Endothelial cell (in vitro differentiated cells): ENCODE measurements around the gene RNF167. TPM values are rescaled to one million over a fixed set of nuclear protein-coding genes. Genes with fewer than 3 reads are reported as not detected.

Experiments
- DNase-seq: peaks from one replicate; pipeline ENCODE4 v3.0.0; 2021; ENCODE audit warnings: low spot score
- H3K27ac Mint-ChIP-seq: one replicate; pipeline ENCODE4 v1.8.0; 2021; ENCODE audit warnings: mixed read lengths, inconsistent platforms; ENCODE audit not compliant: unreplicated experiment
- H3K27me3 Mint-ChIP-seq: one replicate; pipeline ENCODE4 v1.8.0; 2021; ENCODE audit warnings: mild to moderate bottlenecking, moderate library complexity, mixed read lengths, inconsistent platforms; ENCODE audit not compliant: unreplicated experiment
- H3K36me3 Mint-ChIP-seq: one replicate; pipeline ENCODE4 v1.8.0; 2021; ENCODE audit warnings: mild to moderate bottlenecking, low read depth, mixed read lengths, inconsistent platforms; ENCODE audit not compliant: unreplicated experiment
- H3K4me1 Mint-ChIP-seq: one replicate; pipeline ENCODE4 v1.8.0; 2021; ENCODE audit warnings: mild to moderate bottlenecking, mixed read lengths, inconsistent platforms; ENCODE audit not compliant: unreplicated experiment
- H3K4me3 Mint-ChIP-seq: one replicate; pipeline ENCODE4 v1.8.0; 2021; ENCODE audit warnings: mild to moderate bottlenecking, mixed read lengths, inconsistent platforms; ENCODE audit not compliant: unreplicated experiment
- H3K9me3 Mint-ChIP-seq: one replicate; pipeline ENCODE4 v1.8.0; 2021; ENCODE audit warnings: mixed read lengths, inconsistent platforms; ENCODE audit not compliant: unreplicated experiment
- CTCF ChIP-seq: fragments of 200-600 bp; sonication (generic); IDR thresholded peaks from one replicate; pipeline ENCODE4 v1.5.0; 2021; ENCODE audit warnings: antibody characterized with exemption; ENCODE audit not compliant: unreplicated experiment
- total RNA-seq: library from RNA; stranded (reverse); fragmentation: NEBNext Ultra II Directional; extraction: Animal tissue kit (Norgen Biotek cat#: 25700); gene quantifications from one replicate; pipeline ENCODE4 v1.2.1, GENCODE V29; 2021; ENCODE audit not compliant: unreplicated experiment

Gene RNF167
- total RNA-seq, 1 donor from 2014 or later, result 92.3 TPM

DNA sequence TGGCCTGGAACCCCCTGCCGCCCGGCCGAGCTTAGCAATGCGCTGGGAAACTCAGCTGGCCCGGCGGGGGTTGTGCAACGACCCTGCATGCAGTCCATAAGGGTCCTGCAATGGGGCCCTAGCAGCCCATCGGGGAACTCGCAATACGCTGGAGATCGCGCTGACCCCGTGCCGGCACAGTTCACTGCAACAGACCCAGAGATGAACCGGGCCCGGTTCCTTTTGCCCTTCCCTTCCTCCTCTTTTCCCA, 597 bp upstream of the RNF167 start:
- peak; percentile 37 for DNase-seq
- peak overlapping the region; percentile 97 for H3K4me3 Mint-ChIP-seq
- H3K4me1 Mint-ChIP-seq, result peaks cover 24% of the 10 kb centered on the region

DNA sequence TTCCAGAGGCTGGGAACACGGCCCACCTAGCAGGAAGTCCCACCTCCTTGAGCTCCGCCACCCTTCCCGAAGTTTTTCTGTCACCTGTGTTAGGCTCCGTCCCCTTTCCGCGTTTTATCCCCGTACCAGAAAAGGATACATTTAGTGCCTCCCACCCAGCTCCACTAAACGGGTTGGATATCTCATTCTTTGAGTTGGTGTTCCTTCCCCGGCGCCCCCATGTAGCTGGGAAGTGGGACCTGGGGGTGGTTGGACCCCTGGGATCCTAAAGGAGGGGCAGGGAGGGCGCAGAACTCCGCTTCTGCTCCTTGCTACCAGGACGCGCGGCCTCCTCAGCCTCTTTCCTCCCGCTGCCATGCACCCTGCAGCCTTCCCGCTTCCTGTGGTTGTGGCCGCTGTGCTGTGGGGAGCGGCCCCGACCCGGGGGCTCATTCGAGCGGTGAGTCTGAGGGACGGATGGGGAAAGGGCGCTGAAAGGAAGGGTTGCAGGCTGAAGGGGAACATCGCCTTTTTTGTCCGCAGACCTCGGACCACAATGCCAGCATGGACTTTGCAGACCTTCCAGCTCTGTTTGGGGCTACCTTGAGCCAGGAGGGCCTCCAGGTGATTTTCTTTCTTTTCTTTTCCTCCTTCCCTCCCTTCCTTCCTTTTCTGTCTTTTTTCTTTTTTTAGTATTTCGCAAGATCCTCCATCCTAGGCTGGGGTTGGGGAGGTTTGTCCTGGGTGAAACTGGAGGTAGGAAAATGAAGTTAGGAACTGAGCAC, 669 bp downstream of the RNF167 start:
- peaks cover 27% of the 10 kb centered on the region for H3K36me3 Mint-ChIP-seq
- DNase-seq, result peak; percentile 39
- TF ChIP-seq CTCF, result no peak
- H3K27ac Mint-ChIP-seq, result peak overlapping the region; percentile 99
- H3K4me3 Mint-ChIP-seq, result peak overlapping the region; percentile 97
- no peaks in the 10 kb centered on the region for H3K9me3 Mint-ChIP-seq
- H3K27me3 Mint-ChIP-seq, result peaks cover 23% of the 10 kb centered on the region
- peaks cover 34% of the 10 kb centered on the region for H3K4me1 Mint-ChIP-seq

More for the DNA sequence above, 597 bp upstream of the RNF167 start:
- no peak for TF ChIP-seq CTCF
- H3K36me3 Mint-ChIP-seq, result peaks cover 18% of the 10 kb centered on the region
- H3K27me3 Mint-ChIP-seq, result peaks cover 19% of the 10 kb centered on the region
- H3K9me3 Mint-ChIP-seq, result no peaks in the 10 kb centered on the region
- H3K27ac Mint-ChIP-seq, result peak overlapping the region; percentile 90

DNA sequence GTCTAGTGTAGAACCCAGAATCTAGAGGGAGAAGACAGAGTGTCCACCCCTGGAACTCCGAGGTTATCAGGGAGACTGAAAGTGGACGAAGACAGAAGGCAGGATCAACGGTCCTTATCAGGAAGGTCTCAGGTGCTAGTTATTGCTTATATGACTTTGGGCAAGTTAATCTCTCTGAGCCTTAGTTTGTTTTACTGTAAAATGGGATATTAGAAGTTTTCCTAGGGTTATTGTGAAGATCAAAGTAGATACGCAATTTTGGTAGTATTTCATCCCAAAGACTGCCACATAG, 1.2 kb downstream of the RNF167 start:
- Mint-ChIP-seq H3K4me1 (peaks cover 37% of the 10 kb centered on the region), H3K9me3 (no peaks in the 10 kb centered on the region), H3K36me3 (peaks cover 26% of the 10 kb centered on the region), H3K4me3 (peak overlapping the region; percentile 97), H3K27me3 (peaks cover 18% of the 10 kb centered on the region), H3K27ac (peak overlapping the region; percentile 99)
- no peak for DNase-seq
- TF ChIP-seq CTCF, result no peak

GRCh38 chr17:4942760-4943508, 2.9 kb downstream of the RNF167 start:
- Mint-ChIP-seq H3K36me3 (peaks cover 33% of the 10 kb centered on the region), H3K4me1 (peaks cover 44% of the 10 kb centered on the region), H3K27me3 (peaks cover 28% of the 10 kb centered on the region), H3K9me3 (no peaks in the 10 kb centered on the region), H3K27ac (peak overlapping the region; percentile 67), H3K4me3 (peak overlapping the region; percentile 62)
- no peak for TF ChIP-seq CTCF
- no peak for DNase-seq

GRCh38 chr17:4944163-4944553, 4.1 kb downstream of the RNF167 start:
- Mint-ChIP-seq H3K36me3 (peaks cover 33% of the 10 kb centered on the region), H3K9me3 (no peaks in the 10 kb centered on the region), H3K27ac (peak overlapping the region; percentile 61), H3K4me1 (peaks cover 44% of the 10 kb centered on the region), H3K4me3 (no peak overlapping the region), H3K27me3 (peaks cover 25% of the 10 kb centered on the region)
- no peak for DNase-seq
- TF ChIP-seq CTCF, result no peak
